ENCODE results near the gene FANCE.

Gene FANCE

GRCh38 chr6:35481226-35481625 lies 29.1 kb downstream of the FANCE start:
- TF ChIP-seq ZFX (IDR thresholded peaks at IDR 0.05; ENCODE audit: borderline replicate concordance): no peak
- TF ChIP-seq CTCF (IDR thresholded peaks at IDR 0.05): no peak
- H3K27ac ChIP-seq: no peak overlapping the region

- TF ChIP-seq CTCF (IDR thresholded peaks at IDR 0.05) (no peak), ZFX (IDR thresholded peaks at IDR 0.05; ENCODE audit: borderline replicate concordance) (no peak)
- H3K27ac ChIP-seq: no peak overlapping the region
These were observed 30.9 kb downstream of the FANCE start for GRCh38 chr6:35483062-35483461.

GRCh38 chr6:35483490-35483889 lies 31.4 kb downstream of the FANCE start:
- TF ChIP-seq CTCF (IDR thresholded peaks at IDR 0.05) (no peak), ZFX (IDR thresholded peaks at IDR 0.05; ENCODE audit: borderline replicate concordance) (no peak)
- no peak overlapping the region for H3K27ac ChIP-seq

- H3K27ac ChIP-seq: no peak overlapping the region
- TF ChIP-seq CTCF (IDR thresholded peaks at IDR 0.05) (no peak), ZFX (IDR thresholded peaks at IDR 0.05; ENCODE audit: borderline replicate concordance) (no peak)
These were observed 31.9 kb downstream of the FANCE start for GRCh38 chr6:35483893-35484645.

- H3K27ac ChIP-seq: no peak overlapping the region
- TF ChIP-seq CTCF (IDR thresholded peaks at IDR 0.05) (no peak), ZFX (IDR thresholded peaks at IDR 0.05; ENCODE audit: borderline replicate concordance) (no peak)
These were observed 32.8 kb downstream of the FANCE start for GRCh38 chr6:35484921-35485392.

GRCh38 chr6:35485402-35485877 lies 33.3 kb downstream of the FANCE start:
- H3K27ac ChIP-seq: no peak overlapping the region

More at GRCh38 chr6:35485402-35485877, 33.3 kb downstream of the FANCE start:
- TF ChIP-seq ZFX (IDR thresholded peaks at IDR 0.05; ENCODE audit: borderline replicate concordance) (no peak), CTCF (IDR thresholded peaks at IDR 0.05) (no peak)

Measured in 22Rv1 (cell line).